Fibroblast of mammary gland (primary cell): ENCODE measurements around the gene KRTAP10-2.
"Not testable (repeated sequence)": the region's sequence is repeated elsewhere in the genome, so short reads cannot be mapped to it uniquely, and the experiment has no call there.

Experiments used
- DNase-seq: peaks from one replicate; pipeline ENCODE4 v3.0.0-alpha.2; 2010; ENCODE audit warnings: low read depth
- H3K4me3 ChIP-seq: 2 replicates; pipeline ENCODE4 v1.5.1; 2011; ENCODE audit warnings: low read depth, mild to moderate bottlenecking, low read length, moderate library complexity; ENCODE audit not compliant: control insufficient read depth
- CTCF ChIP-seq: conservative IDR thresholded peaks from 2 replicates; pipeline ENCODE4 v1.5.1; 2011; ENCODE audit warnings: low read depth, low read length, inconsistent platforms; ENCODE audit not compliant: control insufficient read depth, insufficient read depth

Gene KRTAP10-2

GRCh38 chr21:44579833-44580144 is 28.5 kb upstream of the KRTAP10-2 start:
- DNase-seq, result no peak

GRCh38 chr21:44579056-44579832 is 27.9 kb upstream of the KRTAP10-2 start:
- no peak overlapping the region for H3K4me3 ChIP-seq
- no peak for TF ChIP-seq CTCF
- no peak for DNase-seq

More at GRCh38 chr21:44579833-44580144, 28.5 kb upstream of the KRTAP10-2 start:
- no peak for TF ChIP-seq CTCF
- no peak overlapping the region for H3K4me3 ChIP-seq

GRCh38 chr21:44578371-44579055 is 27.2 kb upstream of the KRTAP10-2 start:
- no peak overlapping the region for H3K4me3 ChIP-seq
- no peak for TF ChIP-seq CTCF
- no peak for DNase-seq

GRCh38 chr21:44576025-44576420 is 24.7 kb upstream of the KRTAP10-2 start:
- no peak for TF ChIP-seq CTCF
- no peak overlapping the region for H3K4me3 ChIP-seq
- no peak for DNase-seq

GRCh38 chr21:44575307-44576024 is 24.2 kb upstream of the KRTAP10-2 start:
- no peak for DNase-seq
- H3K4me3 ChIP-seq, result no peak overlapping the region
- no peak for TF ChIP-seq CTCF

GRCh38 chr21:44574457-44575306 is 23.4 kb upstream of the KRTAP10-2 start:
- no peak for DNase-seq
- no peak for TF ChIP-seq CTCF
- H3K4me3 ChIP-seq, result no peak overlapping the region

- DNase-seq, H3K4me3 ChIP-seq: not testable (repeated sequence)
Measured at GRCh38 chr21:44573630-44574456, 22.5 kb upstream of the KRTAP10-2 start, which contains the start of gene KRTAP10-4. KRTAP10-4 (plus strand) TSS chr21:44573729; CDS start chr21:44573759, 30 bp downstream.
